ENCODE data around the gene SLMAP.
"Not testable (repeated sequence)": the region's sequence is repeated elsewhere in the genome, so short reads cannot be mapped to it uniquely, and the experiment has no call there.

The SLMAP gene

GRCh38 chr3:57832900-57833313, 76.8 kb downstream of the SLMAP start:
- no peak for DNase-seq

GRCh38 chr3:57833763-57834162, 77.7 kb downstream of the SLMAP start:
- DNase-seq: no peak

- no peak for DNase-seq
Observed at GRCh38 chr3:57837686-57838085, 81.6 kb downstream of the SLMAP start.

- DNase-seq: no peak
Observed at GRCh38 chr3:57838627-57839026, 82.5 kb downstream of the SLMAP start.

- no peak for DNase-seq
Observed at GRCh38 chr3:57840473-57840872, 84.4 kb downstream of the SLMAP start.

GRCh38 chr3:57841818-57842217, 85.7 kb downstream of the SLMAP start:
- no peak for DNase-seq

- no peak for DNase-seq
Observed at GRCh38 chr3:57848177-57848738, 92.1 kb downstream of the SLMAP start.

GRCh38 chr3:57851304-57851703, 95.2 kb downstream of the SLMAP start:
- no peak for DNase-seq

GRCh38 chr3:57852896-57853295, 96.8 kb downstream of the SLMAP start:
- no peak for DNase-seq

GRCh38 chr3:57855281-57855680, 99.2 kb downstream of the SLMAP start:
- no peak for DNase-seq

GRCh38 chr3:57855943-57856342, 99.8 kb downstream of the SLMAP start:
- DNase-seq: no peak

- DNase-seq: no peak
Observed at GRCh38 chr3:57856675-57857074, 100.6 kb downstream of the SLMAP start.

- no peak for DNase-seq
Observed at GRCh38 chr3:57862894-57863293, 106.8 kb downstream of the SLMAP start.

- DNase-seq: no peak
Observed at GRCh38 chr3:57863380-57863779, 107.3 kb downstream of the SLMAP start.

- DNase-seq: no peak
Observed at GRCh38 chr3:57864853-57865252, 108.7 kb downstream of the SLMAP start.

- DNase-seq: not testable (repeated sequence)
Observed at GRCh38 chr3:57869110-57869509, 113.0 kb downstream of the SLMAP start.

- no peak for DNase-seq
Observed at GRCh38 chr3:57872606-57873005, 116.5 kb downstream of the SLMAP start.

- no peak for DNase-seq
Observed at GRCh38 chr3:57876632-57877031, 120.5 kb downstream of the SLMAP start.

GRCh38 chr3:57877116-57877515, 121.0 kb downstream of the SLMAP start:
- no peak for DNase-seq

- DNase-seq: not testable (repeated sequence)
Observed at GRCh38 chr3:57884436-57884835, 128.3 kb downstream of the SLMAP start.

- no peak for DNase-seq
Observed at GRCh38 chr3:57889807-57890206, 133.7 kb downstream of the SLMAP start.

GRCh38 chr3:57890874-57891273, 134.8 kb downstream of the SLMAP start:
- no peak for DNase-seq

GRCh38 chr3:57892423-57892822, 136.3 kb downstream of the SLMAP start:
- no peak for DNase-seq

- no peak for DNase-seq
Observed at GRCh38 chr3:57893156-57893555, 137.0 kb downstream of the SLMAP start.

- no peak for DNase-seq
Observed at GRCh38 chr3:57893668-57894067, 137.6 kb downstream of the SLMAP start.

GRCh38 chr3:57896031-57896430, 139.9 kb downstream of the SLMAP start:
- DNase-seq: no peak
